MM.1S (cell line): Measurements from ENCODE around the gene EP400.

Experiments used
- CTCF ChIP-seq: fragments of 300-600 bp; sonication (generic); IDR thresholded peaks from 2 replicates; pipeline ENCODE4 v1.5.1; 2016; ENCODE audit warnings: antibody characterized with exemption, low read length, mixed read lengths
- EZH2 ChIP-seq: fragments of 300-600 bp; sonication (generic); optimal IDR thresholded peaks from 2 replicates; pipeline ENCODE3; 2017; ENCODE audit warnings: low read depth, mild to moderate bottlenecking, antibody characterized with exemption, low read length, mixed read lengths

GRCh38 chr12:131909081-131909751 is 40.5 kb upstream of the EP400 start:
- no peak for TF ChIP-seq CTCF
- no peak for TF ChIP-seq EZH2
